ENCODE results near the gene CCDC85A. TPM values are rescaled to one million over a fixed set of nuclear protein-coding genes. Genes with fewer than 3 reads are reported as not detected.

CCDC85A gene
- total RNA-seq, 1 donor from 2014 or later: 0.43 TPM

DNA sequence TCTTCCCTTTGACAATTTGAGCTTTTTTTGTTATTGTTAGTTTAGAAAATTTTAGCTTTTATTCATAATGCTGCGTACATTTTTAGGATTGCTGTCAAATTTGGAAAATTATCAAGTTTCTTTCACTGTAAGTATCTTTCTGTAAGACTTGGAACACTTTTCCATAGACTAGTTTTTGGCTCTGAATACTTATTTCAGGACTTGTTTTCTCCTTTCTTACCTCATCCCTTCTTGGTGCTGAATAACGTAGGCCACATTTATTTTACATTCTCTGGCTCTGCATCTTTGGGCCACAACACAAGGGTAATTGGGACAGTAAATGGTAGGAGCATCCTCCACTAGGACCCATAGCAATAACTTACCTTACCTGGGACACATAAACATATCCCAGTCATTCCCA, 85.1 kb downstream of the CCDC85A start:
- H3K4me2 ChIP-seq: no peak overlapping the region
- TF ChIP-seq EZH2 (IDR thresholded peaks at IDR 0.05) (no peak), EZH2phosphoT487 (IDR thresholded peaks at IDR 0.05) (no peak)
- TF ChIP-seq, protein P1, sequence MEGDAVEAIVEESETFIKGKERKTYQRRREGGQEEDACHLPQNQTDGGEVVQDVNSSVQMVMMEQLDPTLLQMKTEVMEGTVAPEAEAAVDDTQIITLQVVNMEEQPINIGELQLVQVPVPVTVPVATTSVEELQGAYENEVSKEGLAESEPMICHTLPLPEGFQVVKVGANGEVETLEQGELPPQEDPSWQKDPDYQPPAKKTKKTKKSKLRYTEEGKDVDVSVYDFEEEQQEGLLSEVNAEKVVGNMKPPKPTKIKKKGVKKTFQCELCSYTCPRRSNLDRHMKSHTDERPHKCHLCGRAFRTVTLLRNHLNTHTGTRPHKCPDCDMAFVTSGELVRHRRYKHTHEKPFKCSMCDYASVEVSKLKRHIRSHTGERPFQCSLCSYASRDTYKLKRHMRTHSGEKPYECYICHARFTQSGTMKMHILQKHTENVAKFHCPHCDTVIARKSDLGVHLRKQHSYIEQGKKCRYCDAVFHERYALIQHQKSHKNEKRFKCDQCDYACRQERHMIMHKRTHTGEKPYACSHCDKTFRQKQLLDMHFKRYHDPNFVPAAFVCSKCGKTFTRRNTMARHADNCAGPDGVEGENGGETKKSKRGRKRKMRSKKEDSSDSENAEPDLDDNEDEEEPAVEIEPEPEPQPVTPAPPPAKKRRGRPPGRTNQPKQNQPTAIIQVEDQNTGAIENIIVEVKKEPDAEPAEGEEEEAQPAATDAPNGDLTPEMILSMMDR (IDR thresholded peaks at IDR 0.05): no peak
- H3K27ac ChIP-seq: no peak overlapping the region
- no peaks in the 10 kb centered on the region for H3K9me3 Mint-ChIP-seq
- no peaks in the 10 kb centered on the region for H4K20me1 ChIP-seq (ENCODE audit: low read depth)
- peaks cover 2% of the 10 kb centered on the region for H3K4me1 Mint-ChIP-seq
- H2AFZ ChIP-seq (replicated peaks): no peak overlapping the region
- no peaks in the 10 kb centered on the region for H3K79me2 ChIP-seq (ENCODE audit: low read depth)
- no peak for DNase-seq (ENCODE audit: low spot score)
- no peaks in the 10 kb centered on the region for H3K27me3 Mint-ChIP-seq (ENCODE audit: insufficient read depth, low read depth)
- no peaks in the 10 kb centered on the region for H3F3A ChIP-seq (ENCODE audit: low read depth)
- no peaks in the 10 kb centered on the region for H3K27me3 ChIP-seq
- H3K9me3 ChIP-seq (ENCODE audit: low read depth): no peaks in the 10 kb centered on the region
- no peaks in the 10 kb centered on the region for H3K36me3 Mint-ChIP-seq
- no peaks in the 10 kb centered on the region for H3K4me1 ChIP-seq
- H3K4me3 ChIP-seq: no peak overlapping the region
- H3K4me3 Mint-ChIP-seq: no peak overlapping the region
- no peaks in the 10 kb centered on the region for H3K36me3 ChIP-seq
- no peak overlapping the region for H3K9ac ChIP-seq
- no peak overlapping the region for H3K27ac Mint-ChIP-seq

DNA sequence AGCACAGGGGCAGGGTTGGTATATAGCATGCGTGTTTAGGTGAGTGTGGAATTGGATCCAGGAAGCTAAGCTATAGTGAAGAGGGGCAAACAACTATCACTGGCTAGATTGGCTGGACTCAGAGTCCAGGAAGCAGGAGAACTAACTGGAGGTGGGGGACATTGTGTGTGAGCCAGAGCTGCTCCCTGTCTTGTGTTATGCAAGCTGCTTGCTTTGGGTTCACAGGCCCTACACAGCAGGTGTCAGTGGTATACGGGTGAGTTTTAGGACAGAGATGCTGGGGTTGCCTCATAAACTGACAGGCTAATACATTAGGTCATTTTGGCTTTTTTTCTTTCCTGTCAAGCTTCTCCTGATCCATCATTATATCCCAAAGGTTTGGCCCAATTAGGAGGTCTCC, 87.5 kb downstream of the CCDC85A start:
- H3K27me3 Mint-ChIP-seq (ENCODE audit: insufficient read depth, low read depth): no peaks in the 10 kb centered on the region
- Histone ChIP-seq H3K9me3 (ENCODE audit: low read depth) (no peaks in the 10 kb centered on the region), H3F3A (ENCODE audit: low read depth) (no peaks in the 10 kb centered on the region), H3K9ac (no peak overlapping the region), H3K36me3 (no peaks in the 10 kb centered on the region), H3K79me2 (ENCODE audit: low read depth) (no peaks in the 10 kb centered on the region), H3K4me1 (no peaks in the 10 kb centered on the region), H3K27ac (no peak overlapping the region), H2AFZ (replicated peaks) (no peak overlapping the region), H4K20me1 (ENCODE audit: low read depth) (no peaks in the 10 kb centered on the region), H3K4me2 (no peak overlapping the region), H3K4me3 (no peak overlapping the region), H3K27me3 (no peaks in the 10 kb centered on the region)
- TF ChIP-seq, protein P1 (IDR thresholded peaks at IDR 0.05): no peak
- TF ChIP-seq EZH2phosphoT487 (IDR thresholded peaks at IDR 0.05) (no peak), EZH2 (IDR thresholded peaks at IDR 0.05) (no peak)
- H3K4me1 Mint-ChIP-seq: peaks cover 2% of the 10 kb centered on the region
- no peak for DNase-seq (ENCODE audit: low spot score)
- no peaks in the 10 kb centered on the region for H3K36me3 Mint-ChIP-seq
- no peak overlapping the region for H3K4me3 Mint-ChIP-seq
- H3K9me3 Mint-ChIP-seq: no peaks in the 10 kb centered on the region
- H3K27ac Mint-ChIP-seq: no peak overlapping the region

DNA sequence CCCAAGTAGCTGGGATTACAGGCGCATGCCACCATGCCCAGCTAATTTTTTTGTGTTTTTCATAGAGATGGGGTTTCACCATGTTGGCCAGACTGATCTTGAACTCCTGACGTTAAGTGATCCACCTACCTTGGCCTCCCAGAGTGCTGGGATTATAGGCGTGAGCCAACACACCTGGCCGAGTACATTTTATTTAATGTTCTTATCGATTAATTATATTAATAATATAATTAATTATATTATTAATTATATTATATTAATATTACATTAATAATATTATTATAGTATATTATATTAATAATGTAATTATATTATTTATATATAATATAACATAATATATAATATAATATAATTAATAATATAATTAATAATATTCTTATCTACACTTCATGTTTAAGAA, 101.4 kb downstream of the CCDC85A start:
- H4K20me1 ChIP-seq (ENCODE audit: low read depth): no peaks in the 10 kb centered on the region
- H3K36me3 Mint-ChIP-seq: no peaks in the 10 kb centered on the region

More for the DNA sequence above, 101.4 kb downstream of the CCDC85A start:
- Histone ChIP-seq H3K9ac (no peak overlapping the region), H3K27me3 (no peaks in the 10 kb centered on the region), H3F3A (ENCODE audit: low read depth) (no peaks in the 10 kb centered on the region), H3K9me3 (ENCODE audit: low read depth) (no peaks in the 10 kb centered on the region), H3K36me3 (no peaks in the 10 kb centered on the region), H3K27ac (no peak overlapping the region), H3K4me1 (no peaks in the 10 kb centered on the region), H3K4me3 (no peak overlapping the region), H2AFZ (replicated peaks) (no peak overlapping the region), H3K4me2 (no peak overlapping the region), H3K79me2 (ENCODE audit: low read depth) (no peaks in the 10 kb centered on the region)
- Mint-ChIP-seq H3K4me1 (no peaks in the 10 kb centered on the region), H3K9me3 (no peaks in the 10 kb centered on the region), H3K27ac (no peak overlapping the region), H3K27me3 (ENCODE audit: insufficient read depth, low read depth) (no peaks in the 10 kb centered on the region), H3K4me3 (no peak overlapping the region)
- no peak for TF ChIP-seq EZH2 (IDR thresholded peaks at IDR 0.05)
- no peak for TF ChIP-seq EZH2phosphoT487 (IDR thresholded peaks at IDR 0.05)
- TF ChIP-seq, protein P1 (IDR thresholded peaks at IDR 0.05): no peak
- no peak for DNase-seq (ENCODE audit: low spot score)

Measured in neural progenitor cell (in vitro differentiated cells).